HFF-Myc (cell line): ENCODE data around the gene LUM.

ENCODE experiments used
- DNase-seq: peaks from one replicate; pipeline ENCODE4 v3.0.0-alpha.2; 2011; ENCODE audit warnings: low read depth; ENCODE audit errors: extremely low read depth
- H3K4me3 ChIP-seq: replicated peaks from 2 replicates; pipeline ENCODE4 v1.5.1; 2011; ENCODE audit warnings: low read depth, mild to moderate bottlenecking, control low read depth, low read length
- TF ChIP-seq, protein P1 (sequence below): IDR thresholded peaks from 2 replicates; pipeline ENCODE4 v1.5.1; 2012; ENCODE audit warnings: mild to moderate bottlenecking, low read depth, low read length, control low read depth; ENCODE audit errors: missing control alignments

The LUM gene

GRCh38 chr12:91142221-91142631 is 30.9 kb upstream of the LUM start:
- TF ChIP-seq, protein P1, sequence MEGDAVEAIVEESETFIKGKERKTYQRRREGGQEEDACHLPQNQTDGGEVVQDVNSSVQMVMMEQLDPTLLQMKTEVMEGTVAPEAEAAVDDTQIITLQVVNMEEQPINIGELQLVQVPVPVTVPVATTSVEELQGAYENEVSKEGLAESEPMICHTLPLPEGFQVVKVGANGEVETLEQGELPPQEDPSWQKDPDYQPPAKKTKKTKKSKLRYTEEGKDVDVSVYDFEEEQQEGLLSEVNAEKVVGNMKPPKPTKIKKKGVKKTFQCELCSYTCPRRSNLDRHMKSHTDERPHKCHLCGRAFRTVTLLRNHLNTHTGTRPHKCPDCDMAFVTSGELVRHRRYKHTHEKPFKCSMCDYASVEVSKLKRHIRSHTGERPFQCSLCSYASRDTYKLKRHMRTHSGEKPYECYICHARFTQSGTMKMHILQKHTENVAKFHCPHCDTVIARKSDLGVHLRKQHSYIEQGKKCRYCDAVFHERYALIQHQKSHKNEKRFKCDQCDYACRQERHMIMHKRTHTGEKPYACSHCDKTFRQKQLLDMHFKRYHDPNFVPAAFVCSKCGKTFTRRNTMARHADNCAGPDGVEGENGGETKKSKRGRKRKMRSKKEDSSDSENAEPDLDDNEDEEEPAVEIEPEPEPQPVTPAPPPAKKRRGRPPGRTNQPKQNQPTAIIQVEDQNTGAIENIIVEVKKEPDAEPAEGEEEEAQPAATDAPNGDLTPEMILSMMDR: no peak
- H3K4me3 ChIP-seq: no peak overlapping the region
- DNase-seq: no peak

DNA sequence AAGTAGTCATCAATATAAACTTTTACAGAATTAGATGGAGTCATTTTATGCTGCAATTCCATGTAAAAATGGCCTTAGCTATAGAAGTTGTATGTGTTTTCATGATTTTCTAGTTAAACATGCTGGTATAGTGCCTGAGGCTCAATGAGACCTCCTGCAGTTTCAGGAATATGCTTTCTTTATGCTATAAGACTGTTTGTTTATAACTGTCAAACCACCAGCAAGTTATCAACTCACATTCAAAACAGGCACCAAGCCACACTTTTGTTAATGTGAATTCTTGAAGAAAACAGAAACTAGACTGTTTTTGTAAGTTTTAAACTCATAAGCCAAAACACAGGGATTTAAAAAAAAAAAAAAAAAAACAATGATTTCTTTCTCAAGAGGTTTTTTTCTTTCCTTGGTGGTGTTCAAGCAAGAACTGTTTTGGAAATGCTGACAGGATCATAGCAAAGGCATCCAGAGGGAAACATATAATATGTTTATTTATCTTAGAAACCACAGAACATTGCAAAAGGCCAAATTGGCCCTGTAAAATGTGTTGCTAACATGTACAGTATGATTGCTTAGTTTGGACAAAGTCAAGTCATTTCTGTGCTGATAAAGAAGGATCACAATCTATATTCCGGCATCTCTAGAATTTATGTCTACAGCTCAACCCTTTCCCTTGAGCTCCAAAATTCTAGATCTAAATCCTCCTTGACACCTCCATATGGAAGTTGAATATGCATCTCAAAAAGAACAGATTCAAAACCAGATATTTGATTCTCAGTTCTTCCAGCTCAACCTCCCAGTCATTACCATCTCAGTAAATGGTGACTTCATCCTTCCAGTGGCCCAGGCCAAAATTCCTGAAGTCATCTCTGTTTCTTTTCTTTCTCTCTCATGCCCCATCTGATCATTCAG is 29.0 kb upstream of the LUM start:
- TF ChIP-seq, protein P1: no peak
- peak; percentile 88 for DNase-seq
- no peak overlapping the region for H3K4me3 ChIP-seq

- TF ChIP-seq, protein P1: no peak
- DNase-seq: peak; percentile 70
- no peak overlapping the region for H3K4me3 ChIP-seq
Observed at GRCh38 chr12:91139286-91139685, 28.0 kb upstream of the LUM start.

DNA sequence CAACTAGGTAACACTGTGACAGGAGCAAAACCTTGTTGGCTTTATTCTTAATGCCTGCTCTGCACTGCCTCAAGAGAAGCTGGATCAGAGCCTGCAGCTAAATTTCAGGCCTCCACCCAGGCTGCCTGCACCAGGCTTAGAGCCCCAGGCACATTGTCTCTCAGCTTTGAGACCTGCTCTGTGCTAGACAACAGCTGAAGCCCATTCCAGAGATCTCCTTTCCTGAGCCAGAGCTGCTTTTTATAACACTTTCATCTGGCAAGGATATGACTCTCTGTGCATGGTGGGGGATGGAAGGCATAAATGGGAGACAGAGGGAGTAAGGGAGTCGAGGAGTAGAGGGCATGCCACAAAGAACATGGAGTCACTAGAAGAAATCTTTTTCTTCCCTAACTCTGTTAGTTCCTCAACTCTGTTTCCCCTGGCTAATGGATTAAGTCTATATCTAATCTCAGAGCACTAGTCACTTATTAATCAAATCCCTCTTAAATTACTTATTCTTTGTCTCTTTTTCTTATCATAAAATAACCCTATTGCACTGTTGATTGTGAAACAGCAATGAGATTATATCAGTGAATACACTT is 27.1 kb upstream of the LUM start:
- TF ChIP-seq, protein P1: no peak
- H3K4me3 ChIP-seq: no peak overlapping the region
- peak; percentile 67 for DNase-seq

DNA sequence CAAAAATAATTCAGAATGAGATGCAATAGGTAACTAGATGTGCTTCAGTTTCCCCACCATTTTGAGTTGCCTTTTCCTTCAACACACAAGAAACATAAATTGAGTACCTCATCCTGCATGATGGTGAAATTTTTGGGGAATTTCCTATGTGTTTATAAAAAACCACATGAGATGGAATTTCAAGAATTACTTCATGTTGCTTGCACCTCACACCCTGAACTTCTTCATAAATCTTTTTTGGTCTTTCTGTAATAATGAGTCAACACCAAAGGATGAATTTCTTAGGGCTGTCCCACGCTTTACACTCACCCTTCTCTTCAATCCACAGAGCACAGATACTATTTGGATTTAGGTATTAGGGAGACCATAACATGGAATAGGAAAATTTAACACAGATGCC is 22.6 kb upstream of the LUM start:
- TF ChIP-seq, protein P1: no peak
- no peak for DNase-seq
- no peak overlapping the region for H3K4me3 ChIP-seq

- DNase-seq: no peak
- H3K4me3 ChIP-seq: no peak overlapping the region
- TF ChIP-seq, protein P1: no peak
Observed at GRCh38 chr12:91129662-91130362, 18.5 kb upstream of the LUM start.
